Loucy (cell line): ENCODE results near the gene PSMC3.

Experiments
- H2AFZ ChIP-seq: fragments of 200-600 bp; sonication (generic); 2 replicates; pipeline ENCODE4 v1.6.0; 2016; ENCODE audit warnings: antibody characterized with exemption, mild to moderate bottlenecking, low read length, moderate library complexity
- H3F3A ChIP-seq: fragments of 200-600 bp; 2 replicates; pipeline ENCODE4 v1.6.0; 2016; ENCODE audit warnings: antibody characterized with exemption, low read depth, mild to moderate bottlenecking
- H3K27me3 ChIP-seq: fragments of 200-600 bp; sonication (generic); 2 replicates; pipeline ENCODE4 v1.6.1; 2014; ENCODE audit warnings: low read length, mild to moderate bottlenecking; ENCODE audit not compliant: insufficient read depth, poor library complexity, severe bottlenecking
- H3K36me3 ChIP-seq: fragments of 200-600 bp; sonication (generic); 2 replicates; pipeline ENCODE4 v1.6.1; 2016; ENCODE audit warnings: low read length; ENCODE audit not compliant: insufficient read depth
- H3K4me1 ChIP-seq: fragments of 200-600 bp; sonication (generic); 2 replicates; pipeline ENCODE4 v1.5.1; 2014; ENCODE audit warnings: low read length, mild to moderate bottlenecking; ENCODE audit not compliant: insufficient read depth, poor library complexity, severe bottlenecking
- H3K4me2 ChIP-seq: fragments of 200-600 bp; sonication (generic); 2 replicates; pipeline ENCODE4 v1.6.0; 2014; ENCODE audit warnings: antibody characterized with exemption, low read length, low read depth, mild to moderate bottlenecking; ENCODE audit not compliant: poor library complexity, severe bottlenecking
- H3K4me3 ChIP-seq: fragments of 200-600 bp; sonication (generic); 2 replicates; pipeline ENCODE4 v1.5.1; 2014; ENCODE audit warnings: low read length, mild to moderate bottlenecking, mixed read lengths; ENCODE audit not compliant: poor library complexity, severe bottlenecking
- H3K79me2 ChIP-seq: fragments of 200-600 bp; sonication (generic); 2 replicates; pipeline ENCODE4 v1.6.1; 2014; ENCODE audit warnings: low read length; ENCODE audit not compliant: insufficient read depth
- H3K9ac ChIP-seq: fragments of 200-600 bp; sonication (generic); 2 replicates; pipeline ENCODE4 v1.6.0; 2014; ENCODE audit warnings: mild to moderate bottlenecking, low read depth, low read length, moderate library complexity; ENCODE audit not compliant: poor library complexity, severe bottlenecking
- H3K9me2 ChIP-seq: fragments of 200-600 bp; sonication (generic); replicated peaks from 2 replicates; pipeline ENCODE4 v1.6.1; 2016; ENCODE audit warnings: low read depth, low read length, mixed read lengths
- H3K9me3 ChIP-seq: fragments of 200-600 bp; sonication (generic); 2 replicates; pipeline ENCODE4 v1.6.1; 2014; ENCODE audit warnings: mild to moderate bottlenecking, antibody characterized with exemption, low read length, low read depth; ENCODE audit not compliant: insufficient read depth
- H4K20me1 ChIP-seq: fragments of 200-600 bp; sonication (generic); 2 replicates; pipeline ENCODE4 v1.6.0; 2014; ENCODE audit warnings: antibody characterized with exemption, low read length, mild to moderate bottlenecking; ENCODE audit not compliant: insufficient read depth, poor library complexity, severe bottlenecking
- CTCF ChIP-seq: fragments of 200-600 bp; sonication (generic); conservative IDR thresholded peaks from 2 replicates; pipeline ENCODE4 v1.5.1; 2014; ENCODE audit warnings: mild to moderate bottlenecking, antibody characterized with exemption, low read length
- EZH2phosphoT487 ChIP-seq: fragments of 200-600 bp; IDR thresholded peaks from 2 replicates; pipeline ENCODE4 v1.6.1; 2018; ENCODE audit warnings: antibody characterized with exemption, mild to moderate bottlenecking, moderate library complexity, borderline replicate concordance

The PSMC3 gene

GRCh38 chr11:47398551-47398950, 27.7 kb downstream of the PSMC3 start:
- Histone ChIP-seq H3K4me2 (no peak overlapping the region), H3K36me3 (no peaks in the 10 kb centered on the region), H3K9ac (peak overlapping the region; percentile 82), H3K79me2 (no peaks in the 10 kb centered on the region), H2AFZ (no peak overlapping the region), H3K4me3 (no peak overlapping the region), H3F3A (peaks cover 5% of the 10 kb centered on the region), H3K9me3 (no peaks in the 10 kb centered on the region), H3K4me1 (peaks cover 79% of the 10 kb centered on the region), H4K20me1 (no peaks in the 10 kb centered on the region), H3K9me2 (no peaks in the 10 kb centered on the region), H3K27me3 (no peaks in the 10 kb centered on the region)
- TF ChIP-seq CTCF (no peak), EZH2phosphoT487 (no peak)

GRCh38 chr11:47398011-47398410, 28.2 kb downstream of the PSMC3 start:
- Histone ChIP-seq H3K4me3 (no peak overlapping the region), H3K9me2 (no peaks in the 10 kb centered on the region), H2AFZ (no peak overlapping the region), H3K9ac (peak overlapping the region; percentile 82), H3K4me1 (peaks cover 79% of the 10 kb centered on the region), H3K9me3 (no peaks in the 10 kb centered on the region), H3K79me2 (no peaks in the 10 kb centered on the region), H3K36me3 (no peaks in the 10 kb centered on the region), H3K4me2 (no peak overlapping the region), H4K20me1 (no peaks in the 10 kb centered on the region), H3K27me3 (no peaks in the 10 kb centered on the region), H3F3A (peaks cover 5% of the 10 kb centered on the region)
- TF ChIP-seq CTCF (no peak), EZH2phosphoT487 (no peak)

- TF ChIP-seq CTCF: no peak
- TF ChIP-seq EZH2phosphoT487: no peak
- H3K9ac ChIP-seq: peak overlapping the region; percentile 84
- no peak overlapping the region for H3K4me3 ChIP-seq
- no peaks in the 10 kb centered on the region for H3K9me3 ChIP-seq
- no peaks in the 10 kb centered on the region for H3K79me2 ChIP-seq
- no peak overlapping the region for H3K4me2 ChIP-seq
- H4K20me1 ChIP-seq: no peaks in the 10 kb centered on the region
- H3K36me3 ChIP-seq: no peaks in the 10 kb centered on the region
- no peaks in the 10 kb centered on the region for H3K27me3 ChIP-seq
- H2AFZ ChIP-seq: no peak overlapping the region
- H3K9me2 ChIP-seq: no peaks in the 10 kb centered on the region
- H3F3A ChIP-seq: peaks cover 5% of the 10 kb centered on the region
- H3K4me1 ChIP-seq: peaks cover 86% of the 10 kb centered on the region
Observed at GRCh38 chr11:47396049-47396320, 30.3 kb downstream of the PSMC3 start.
